GM12878 (cell line): Measurements from ENCODE around the gene SCTR. TPM values are rescaled to one million over a fixed set of nuclear protein-coding genes. Genes with fewer than 3 reads are reported as not detected.

Experiments used
- ATAC-seq: fragments of 200-7000 bp; cut with Tn5 transposase; 3 replicates; pipeline ENCODE4 v1.9.1; 2020; ENCODE audit warnings: mild to moderate bottlenecking, moderate library complexity
- BruUV-seq: library from RNA; stranded (reverse); fragments of 400-500 nt; replicated peaks from 2 replicates; lab custom pipeline; 2021; lab: Mats Ljungman, UMichigan
- CTCF ChIA-PET: fragments of 300-600 bp; sonication (Branson Sonifier 250); formaldehyde crosslinking; extraction: SDS; loops from one replicate; lab custom pipeline; 2021; ENCODE audit warnings: inconsistent platforms; lab: Yijun Ruan, JAX
- POLR2A ChIA-PET: fragments of 350-600 bp; formaldehyde crosslinking; extraction: SDS; loops from one replicate; lab custom pipeline; 2021; ENCODE audit warnings: inconsistent platforms; lab: Charles Lee
- RAD21 ChIA-PET: fragments of 300-600 bp; sonication (Branson Sonifier 250); formaldehyde crosslinking; loops from one replicate; lab custom pipeline; 2023; ENCODE audit warnings: antibody characterized with exemption; ENCODE audit not compliant: unreplicated experiment; lab: Charles Lee
- SMC1A ChIA-PET: fragments of 300-600 bp; sonication (Branson Sonifier 250); formaldehyde crosslinking; loops from one replicate; lab custom pipeline; 2023; ENCODE audit not compliant: unreplicated experiment, uncharacterized antibody; lab: Charles Lee
- DNase-seq: peaks from one replicate; pipeline ENCODE4 v3.0.0-alpha.2; 2011; ENCODE audit warnings: low read depth, low spot score
- FAIRE-seq: peaks from 3 replicates; lab custom pipeline; 2011; peaks lifted over from hg19 to GRCh38; lab: Jason Lieb, UNC
- H2AFZ ChIP-seq: 2 replicates; pipeline ENCODE4 v1.6.0; 2011; ENCODE audit warnings: low read depth, low read length, control low read depth; ENCODE audit not compliant: control insufficient read depth
- H3K27ac ChIP-seq: 2 replicates; pipeline ENCODE4 v1.5.1; 2011; ENCODE audit warnings: control low read depth; ENCODE audit not compliant: control insufficient read depth, insufficient read depth
- H3K27me3 ChIP-seq, 2 experiments: replicated peaks in 1 of 2; 2 replicates each; pipeline versions ENCODE4 v1.6.0 to v1.6.1; 2011; ENCODE audit warnings: low read length in 1 of 2; ENCODE audit not compliant: control insufficient read depth in 2 of 2, insufficient read depth in 2 of 2
- H3K36me3 ChIP-seq, 2 experiments: 2 replicates each; pipeline ENCODE4 v1.5.1; 2011; ENCODE audit warnings: low read length in 1 of 2; ENCODE audit not compliant: control insufficient read depth in 2 of 2, insufficient read depth in 2 of 2
- H3K4me1 ChIP-seq: 2 replicates; pipeline ENCODE4 v1.6.1; 2011; ENCODE audit warnings: mild to moderate bottlenecking, low read length, moderate library complexity, mixed read lengths; ENCODE audit not compliant: control insufficient read depth, insufficient read depth
- H3K4me2 ChIP-seq: 2 replicates; pipeline ENCODE4 v1.6.0; 2011; ENCODE audit warnings: control low read depth; ENCODE audit not compliant: control insufficient read depth, insufficient read depth
- H3K4me3 ChIP-seq: fragments of 200-600 bp; sonication (generic); 2 replicates; pipeline ENCODE4 v1.5.1; 2016
- H3K79me2 ChIP-seq: 2 replicates; pipeline ENCODE4 v1.6.0; 2011; ENCODE audit warnings: low read length; ENCODE audit not compliant: control insufficient read depth, insufficient read depth
- H3K9ac ChIP-seq: 2 replicates; pipeline ENCODE4 v1.8.0; 2011; ENCODE audit warnings: low read length, control low read depth, mixed read lengths; ENCODE audit not compliant: control insufficient read depth, insufficient read depth
- H3K9me3 ChIP-seq: replicated peaks from 3 replicates; pipeline ENCODE4 v1.5.1; 2011; ENCODE audit warnings: mild to moderate bottlenecking, low read length; ENCODE audit not compliant: control insufficient read depth, insufficient read depth
- H4K20me1 ChIP-seq: 2 replicates; pipeline ENCODE4 v1.6.0; 2011; ENCODE audit not compliant: control insufficient read depth, insufficient read depth
- CBX5 ChIP-seq: sonication (generic); IDR thresholded peaks from 2 replicates; pipeline ENCODE4 v1.6.1; 2016; ENCODE audit warnings: low read depth, moderate library complexity, mild to moderate bottlenecking, inconsistent platforms
- CEBPB ChIP-seq, 2 experiments: fragments of 150-350 bp in 1 of 2; IDR thresholded peaks; 2 replicates each; pipeline ENCODE4 v1.6.1; 2012 to 2014; ENCODE audit warnings: low read depth in 2 of 2, low read length in 2 of 2, borderline replicate concordance in 1 of 2, inconsistent platforms in 1 of 2
- CREM ChIP-seq: IDR thresholded peaks from 2 replicates; pipeline ENCODE4 v1.6.1; 2014; ENCODE audit warnings: antibody characterized with exemption, low read depth
- EP300 ChIP-seq, 2 experiments: fragments of 150-350 bp in 1 of 2; IDR thresholded peaks; 2 replicates each; pipeline ENCODE4 v1.6.1; 2011 to 2012; ENCODE audit warnings: low read depth in 2 of 2, low read length in 2 of 2, borderline replicate concordance in 1 of 2, improper control_type of control experiment in 1 of 2, inconsistent platforms in 1 of 2; ENCODE audit not compliant: control insufficient read depth in 1 of 2
- ETV6 ChIP-seq, 2 experiments: fragments of 450-650 bp in 1 of 2; IDR thresholded peaks in 1 of 2; conservative IDR thresholded peaks in 1 of 2; 2 replicates each; pipeline ENCODE4 v1.6.1; 2014; ENCODE audit warnings: antibody characterized with exemption in 1 of 2, borderline replicate concordance in 1 of 2, low read depth in 1 of 2, mild to moderate bottlenecking in 1 of 2, moderate library complexity in 1 of 2
- HCFC1 ChIP-seq: fragments of 150-350 bp; IDR thresholded peaks from 2 replicates; pipeline ENCODE4 v1.6.1; 2014; ENCODE audit warnings: low read length
- KLF5 ChIP-seq: fragments of 450-650 bp; IDR thresholded peaks from 2 replicates; pipeline ENCODE4 v1.6.1; 2014; ENCODE audit warnings: mild to moderate bottlenecking; ENCODE audit not compliant: partially characterized antibody
- MEF2B ChIP-seq: fragments of 450-650 bp; IDR thresholded peaks from 2 replicates; pipeline ENCODE4 v1.6.1; 2018; ENCODE audit warnings: mild to moderate bottlenecking, moderate library complexity; ENCODE audit not compliant: partially characterized antibody, poor library complexity, severe bottlenecking
- PBX3 ChIP-seq: IDR thresholded peaks from 2 replicates; pipeline ENCODE4 v1.6.1; 2011; ENCODE audit warnings: mild to moderate bottlenecking, low read depth, low read length, moderate library complexity; ENCODE audit not compliant: insufficient replicate concordance
- POLR2AphosphoS5 ChIP-seq: IDR thresholded peaks from 2 replicates; pipeline ENCODE4 v1.6.1; 2011; ENCODE audit warnings: mild to moderate bottlenecking, low read length, inconsistent platforms
- RCOR1 ChIP-seq: conservative IDR thresholded peaks from 2 replicates; pipeline ENCODE4 v1.6.1; 2012; ENCODE audit warnings: low read depth, low read length, improper control_type of control experiment
- RELB ChIP-seq: fragments of 450-650 bp; IDR thresholded peaks from 2 replicates; pipeline ENCODE4 v1.6.1; 2017; ENCODE audit warnings: low read depth, mild to moderate bottlenecking, moderate library complexity
- SIX5 ChIP-seq: IDR thresholded peaks from 2 replicates; pipeline ENCODE4 v1.6.1; 2011; ENCODE audit warnings: mild to moderate bottlenecking, low read depth, low read length, moderate library complexity; ENCODE audit not compliant: severe bottlenecking
- SKIL ChIP-seq: fragments of 450-650 bp; IDR thresholded peaks from 2 replicates; pipeline ENCODE4 v1.6.1; 2017; ENCODE audit warnings: mild to moderate bottlenecking, low read depth, inconsistent platforms; ENCODE audit not compliant: poor library complexity, severe bottlenecking
- SRF ChIP-seq, 2 experiments: IDR thresholded peaks; 2 replicates each; pipeline ENCODE4 v1.6.1; 2011; ENCODE audit warnings: low read depth in 2 of 2, low read length in 2 of 2, mild to moderate bottlenecking in 1 of 2, moderate library complexity in 1 of 2
- WRNIP1 ChIP-seq: IDR thresholded peaks from 2 replicates; pipeline ENCODE4 v1.6.1; 2011; ENCODE audit warnings: low read depth, low read length, improper control_type of control experiment, borderline replicate concordance
- ZNF274 ChIP-seq: IDR thresholded peaks from one replicate; pipeline ENCODE4 v1.8.0; 2011; ENCODE audit not compliant: insufficient read length, insufficient read depth
- ZNF384 ChIP-seq: IDR thresholded peaks from 2 replicates; pipeline ENCODE4 v1.6.1; 2012; ENCODE audit warnings: low read depth, mild to moderate bottlenecking, low read length, improper control_type of control experiment, borderline replicate concordance
- WGBS: methylation state at CpG from one replicate; pipeline ENCODE4 v1.1.6; 2016; ENCODE audit warnings: low lambda C conversion rate; ENCODE audit not compliant: insufficient replicate concordance, insufficient coverage; ENCODE audit errors: missing lambda C conversion rate; 5-methylcytosine and 5-hydroxymethylcytosine counted together
- in situ Hi-C: fragments of 300-500 bp; cut with MboI; formaldehyde crosslinking; loops from 9 replicates; pipeline ENCODE4 v1.14.3; 2018; ENCODE audit warnings: mixed read lengths
- intact Hi-C: fragments of 100-400 bp; cut with micrococcal nuclease; formaldehyde crosslinking; loops from one replicate; pipeline ENCODE4 v1.14.2; 2022; ENCODE audit not compliant: unreplicated experiment
- polyA plus RNA-seq, 11 experiments: library from polyadenylated mRNA; depleted of rRNA in 4 of 11; unstranded in 6 of 11; stranded (reverse) in 5 of 11; fragments of >200 nt; fragmentation: Nextera tagmentation in 4 of 11; fragmentation: Illumina TruSeq in 1 of 11; extraction: Ambion mirVana in 4 of 11; extraction: Trizol in 1 of 11; gene quantifications; 1 replicate in 1 of 11; 2 replicates in 10 of 11; pipeline versions ENCODE4 v1.2.1 to v1.2.3, GENCODE V29; 2011 to 2016; ENCODE audit warnings: inconsistent platforms in 2 of 11, missing spikeins in 2 of 11, low read depth in 1 of 11
- total RNA-seq, 4 experiments: library from RNA; depleted of rRNA in 3 of 4; stranded (reverse); fragments of >200 nt in 3 of 4; fragmentation: Illumina TruSeq in 1 of 4; extraction: Trizol in 1 of 4; gene quantifications; 2 replicates each; pipeline versions ENCODE4 v1.2.1 to v1.2.3, GENCODE V29; 2013 to 2021

The SCTR gene
- total and polyA plus RNA-seq, 10 of the 15 experiments (the other 5 are each of a cell fraction or from before 2014, with no cell fraction given) = 0.26 TPM; not detected in 9

GRCh38 chr2:119438726-119439284, 85.5 kb downstream of the SCTR start:
- ChIA-PET SMC1A (no interaction called here), POLR2A (no interaction called here), CTCF (interaction anchor here (0.8 to 1.0 kb wide), 2 partner anchors 13 to 47 kb away, joined by 3 to 5 read pairs; no protein-coding TSS in a partner anchor), RAD21 (no interaction called here)
- H3K4me3 ChIP-seq = no peak overlapping the region
- H3K4me1 ChIP-seq = no peaks in the 10 kb centered on the region; the same call in 1 of the 2 replicates
- BruUV-seq = no TSS peak
- H3K27me3 ChIP-seq = no peaks in the 10 kb centered on the region
- no peak overlapping the region for H3K27ac ChIP-seq
- in situ Hi-C loops = no loop called here
- H3K4me2 ChIP-seq = no peak overlapping the region
- no peaks in the 10 kb centered on the region for H3K9me3 ChIP-seq
- FAIRE-seq (no peak), ATAC-seq (no peak), DNase-seq (no peak)
- H3K79me2 ChIP-seq = no peaks in the 10 kb centered on the region
- WGBS = 23% methylated on average over 6 of the region's 6 CpGs
- no peaks in the 10 kb centered on the region for H4K20me1 ChIP-seq
- TF ChIP-seq PBX3 (no peak), SKIL (no peak), CBX5 (no peak), HCFC1 (no peak), ZNF384 (no peak), SRF (IDR thresholded peaks at IDR 0.05; ENCODE audit: low read depth in 2 of 2, low read length in 2 of 2) (no peak), MEF2B (no peak), CEBPB (IDR thresholded peaks at IDR 0.05; ENCODE audit: borderline replicate concordance in 1 of 2, low read depth in 2 of 2, low read length in 2 of 2) (no peak), EP300 (IDR thresholded peaks at IDR 0.05; ENCODE audit: borderline replicate concordance in 1 of 2, control insufficient read depth in 1 of 2, low read depth in 2 of 2, low read length in 2 of 2) (no peak), WRNIP1 (no peak), ZNF274 (no peak), ETV6 (conservative IDR thresholded peaks at IDR 0.05 in 1 of 2, IDR thresholded peaks at IDR 0.05 in 1 of 2; ENCODE audit: borderline replicate concordance in 1 of 2, low read depth in 1 of 2) (no peak), POLR2AphosphoS5 (no peak), CREM (no peak), KLF5 (no peak), RCOR1 (no peak), SIX5 (no peak), RELB (no peak)
- intact Hi-C loops = no loop called here
- H2AFZ ChIP-seq = no peak overlapping the region
- H3K36me3 ChIP-seq = no peaks in the 10 kb centered on the region
- H3K9ac ChIP-seq = no peak overlapping the region
